M059J (cell line): ENCODE results near the gene PRKD2. TPM values are rescaled to one million over a fixed set of nuclear protein-coding genes. Genes with fewer than 3 reads are reported as not detected.
"Not testable (repeated sequence)": the region's sequence is repeated elsewhere in the genome, so short reads cannot be mapped to it uniquely, and the experiment has no call there.

Experiments used
- DNase-seq: peaks from one replicate; pipeline ENCODE4 v3.0.0-alpha.2; 2012; ENCODE audit warnings: low read depth
- total RNA-seq: library from RNA; depleted of rRNA; stranded (reverse); fragments of >200 nt; shearing (Covaris generic); gene quantifications from 2 replicates; pipeline ENCODE4 v1.2.3, GENCODE V29; 2014; rRNA removed

The PRKD2 gene
- 18.9 and 38.7 TPM in 2 replicates for total RNA-seq

DNA sequence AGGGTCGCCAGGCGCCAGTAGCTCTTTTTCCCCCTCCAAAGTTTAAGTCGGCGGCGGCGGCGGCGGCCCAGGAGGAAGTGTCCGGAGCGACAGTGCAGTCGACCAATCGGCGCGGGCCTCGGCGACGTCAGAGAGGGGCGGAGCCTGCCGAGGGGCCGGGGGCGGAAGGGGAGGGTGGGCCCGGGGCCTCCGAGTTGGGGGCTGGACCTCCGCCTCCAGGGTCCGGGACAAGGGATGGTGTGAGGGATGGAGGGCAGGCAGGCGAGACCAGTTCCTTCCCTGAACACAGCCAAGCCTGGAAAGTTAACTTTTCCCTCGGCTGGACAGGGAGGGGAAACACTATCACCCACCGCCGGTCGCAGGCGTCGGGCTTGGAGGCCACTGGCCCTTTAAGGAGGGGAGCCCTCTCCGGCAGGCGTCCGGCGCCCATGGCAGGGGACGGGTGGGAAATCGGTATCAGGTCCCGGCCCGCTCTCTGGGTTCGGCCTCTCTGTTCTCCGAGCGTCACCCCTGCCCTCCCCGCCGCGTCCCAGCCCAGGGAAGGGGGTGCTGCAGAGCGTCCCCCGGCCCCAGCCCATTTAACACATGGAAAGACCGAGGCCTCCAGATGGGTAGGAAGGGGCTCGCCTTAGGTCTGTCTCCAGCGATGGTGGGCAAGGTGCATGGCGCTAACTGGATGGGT, at the start of gene PRKD2:
Gene PRKD2 (minus strand): TSS at position 81 of the 682 bp plus-strand sequence. CDS start 744 bp downstream, outside the sequence.
- peak; percentile 75 for DNase-seq

DNA sequence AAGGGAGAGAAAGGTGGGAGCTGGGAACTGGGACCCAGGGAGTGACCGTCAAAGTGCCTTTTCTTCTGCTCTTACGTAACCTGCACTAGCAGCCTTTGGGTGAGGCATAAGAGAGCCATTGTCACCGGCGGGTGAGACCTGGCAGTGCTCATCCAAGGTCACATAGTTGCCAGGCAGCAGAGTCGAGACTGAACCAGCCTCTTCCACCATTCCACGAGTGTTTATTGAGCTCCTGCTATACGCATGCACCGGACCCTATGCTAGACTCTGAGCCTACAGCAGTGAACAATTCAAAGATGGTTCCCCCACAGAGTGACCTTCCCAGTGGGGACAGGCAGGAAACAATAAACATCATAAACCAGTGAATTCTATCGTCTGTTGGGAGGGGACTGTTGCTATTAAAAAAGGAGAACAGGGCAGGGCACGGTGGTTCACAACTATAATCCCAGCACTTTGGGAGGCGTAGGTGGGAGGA, 47.9 kb upstream of the PRKD2 start:
- DNase-seq: no peak

DNA sequence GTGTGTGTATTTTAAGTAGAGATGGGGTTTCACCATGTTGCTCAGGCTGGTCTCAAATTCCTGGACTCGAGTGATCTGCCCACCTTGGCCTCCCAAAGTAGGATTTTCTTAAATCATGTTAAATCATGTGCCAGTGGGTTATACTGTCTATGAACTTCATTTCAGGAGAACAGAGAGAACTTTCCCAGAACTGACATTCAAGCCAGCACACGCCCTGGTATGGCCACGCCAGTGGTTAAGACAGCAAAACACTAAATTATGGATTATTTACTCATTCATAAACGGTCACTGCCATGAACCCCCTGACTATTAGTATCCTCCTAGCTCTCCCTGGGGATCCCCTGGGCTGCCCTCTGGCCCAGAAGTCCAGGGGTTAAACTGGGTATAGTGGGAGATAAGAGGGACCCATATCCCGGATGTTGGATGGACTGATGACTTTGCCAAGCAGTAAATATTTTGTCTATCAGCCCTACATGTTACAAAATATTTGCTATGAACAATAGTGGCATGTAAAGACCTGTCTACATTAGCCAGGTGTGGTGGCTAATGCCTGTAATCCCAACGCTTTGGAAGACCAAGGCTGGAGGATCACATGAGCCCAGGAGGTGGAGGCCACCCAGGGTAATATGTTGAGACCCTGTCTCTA, 45.5 kb upstream of the PRKD2 start:
- DNase-seq: no peak

DNA sequence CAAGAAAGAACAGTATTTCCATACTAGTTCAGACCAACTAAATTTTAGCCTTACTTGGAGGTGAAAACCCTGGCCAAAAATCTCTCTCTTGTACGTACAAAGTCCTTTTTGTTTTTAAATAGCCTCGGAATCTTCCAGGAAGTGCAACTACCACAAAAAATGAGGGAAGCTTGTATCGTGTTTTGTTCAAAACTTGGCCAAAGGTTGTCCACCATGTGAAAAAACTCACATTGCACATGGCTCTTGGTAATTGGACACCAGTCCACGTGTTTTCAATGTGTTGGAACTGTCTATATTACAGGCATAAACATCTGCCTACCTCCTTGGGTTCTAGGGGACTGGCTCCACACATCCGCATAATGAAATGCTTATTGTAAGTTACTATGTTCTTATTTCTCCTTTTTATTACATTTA, 44.5 kb upstream of the PRKD2 start:
- no peak for DNase-seq

DNA sequence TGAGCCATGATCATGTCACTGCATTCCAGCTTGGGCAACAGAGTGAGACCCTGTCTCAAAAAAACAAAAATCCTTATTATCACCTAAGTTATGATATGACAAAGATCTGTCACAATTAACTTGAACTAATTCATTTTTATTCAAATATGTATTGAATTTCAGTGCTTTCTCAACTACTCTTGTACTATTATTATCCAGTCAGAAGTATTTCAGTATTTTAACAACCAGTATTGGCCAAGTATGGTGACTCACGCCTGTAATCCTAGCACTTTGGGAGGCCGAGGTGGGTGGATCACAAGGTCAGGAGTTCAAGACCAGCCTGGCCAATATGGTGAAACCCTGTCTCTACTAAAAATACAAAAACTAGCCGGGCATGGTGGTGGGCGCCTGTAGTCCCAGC, 44.0 kb upstream of the PRKD2 start:
- not testable (repeated sequence) for DNase-seq

DNA sequence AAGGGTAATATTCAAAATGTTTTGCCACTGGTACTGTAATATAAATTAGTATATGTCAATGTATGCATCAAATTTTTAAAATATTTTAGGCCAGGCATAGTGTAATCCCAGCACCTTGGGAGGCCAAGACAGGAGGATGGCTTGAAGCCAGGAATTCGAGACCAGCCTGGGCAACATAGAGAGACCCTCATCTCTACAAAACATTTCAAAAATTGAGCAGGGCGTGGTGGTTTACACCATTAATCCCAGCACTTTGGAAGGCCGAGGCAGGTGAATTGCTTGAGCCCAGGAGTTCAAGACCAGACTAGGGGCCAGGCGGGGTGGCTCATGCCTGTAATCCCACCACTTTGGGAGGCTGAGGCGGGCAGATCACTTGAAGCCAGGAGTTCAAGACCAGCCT, 43.4 kb upstream of the PRKD2 start:
- no peak for DNase-seq

DNA sequence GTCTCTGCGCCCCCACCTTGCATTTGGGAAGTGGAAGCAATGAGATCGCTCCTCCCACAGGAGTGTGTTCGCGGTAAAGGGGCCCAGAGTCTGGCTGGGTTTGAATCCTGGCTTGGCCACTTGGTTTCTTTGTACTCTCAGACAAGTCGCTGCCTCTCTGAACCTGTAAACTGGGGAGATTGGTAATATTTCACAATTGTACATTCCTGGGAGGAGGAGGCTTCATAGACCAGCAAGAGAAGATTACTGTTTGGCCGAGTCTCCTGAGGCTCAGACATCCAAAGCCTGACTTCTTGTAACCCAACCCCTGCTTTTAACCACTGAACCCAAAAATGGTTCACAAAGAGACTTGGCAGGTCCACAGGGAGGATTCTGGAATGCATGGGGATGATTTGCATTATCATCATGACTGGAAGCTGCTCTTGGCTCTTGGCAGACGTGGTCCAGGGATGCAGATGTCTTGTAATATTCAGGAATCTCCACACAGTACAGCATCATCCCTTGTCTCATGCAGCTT, 43.0 kb upstream of the PRKD2 start:
- DNase-seq: no peak

DNA sequence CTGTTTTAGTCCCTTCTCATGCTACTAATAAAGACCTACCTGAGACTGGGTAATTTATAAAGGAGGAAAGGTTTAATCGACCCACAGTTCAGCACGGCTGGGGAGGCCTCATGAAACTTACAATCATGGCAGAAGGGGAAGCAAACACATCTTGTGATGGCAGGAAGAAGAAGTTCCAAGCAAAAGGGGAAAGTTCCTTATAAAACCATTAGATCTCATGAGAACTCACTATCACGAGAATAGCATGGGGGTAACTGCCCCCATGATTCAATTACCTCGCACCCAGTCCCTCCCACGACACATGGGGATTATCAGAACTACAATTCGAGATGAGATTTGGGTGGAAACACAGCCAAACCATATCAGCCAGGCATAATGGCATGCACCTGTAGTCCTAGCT, 42.3 kb upstream of the PRKD2 start:
- no peak for DNase-seq

DNA sequence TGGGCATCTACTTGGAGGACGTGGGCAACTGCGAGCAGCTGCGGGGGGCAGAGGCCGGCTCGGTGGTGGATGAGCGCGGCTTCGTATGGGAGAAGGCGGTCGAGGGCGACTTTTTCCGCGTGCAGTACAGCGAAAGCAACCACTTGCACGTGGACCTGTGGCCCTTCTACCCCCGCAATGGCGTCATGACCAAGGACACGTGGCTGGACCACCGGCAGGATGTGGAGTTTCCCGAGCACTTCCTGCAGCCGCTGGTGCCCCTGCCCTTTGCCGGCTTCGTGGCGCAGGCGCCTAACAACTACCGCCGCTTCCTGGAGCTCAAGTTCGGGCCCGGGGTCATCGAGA, 39.6 kb upstream of the PRKD2 start:
- no peak for DNase-seq

DNA sequence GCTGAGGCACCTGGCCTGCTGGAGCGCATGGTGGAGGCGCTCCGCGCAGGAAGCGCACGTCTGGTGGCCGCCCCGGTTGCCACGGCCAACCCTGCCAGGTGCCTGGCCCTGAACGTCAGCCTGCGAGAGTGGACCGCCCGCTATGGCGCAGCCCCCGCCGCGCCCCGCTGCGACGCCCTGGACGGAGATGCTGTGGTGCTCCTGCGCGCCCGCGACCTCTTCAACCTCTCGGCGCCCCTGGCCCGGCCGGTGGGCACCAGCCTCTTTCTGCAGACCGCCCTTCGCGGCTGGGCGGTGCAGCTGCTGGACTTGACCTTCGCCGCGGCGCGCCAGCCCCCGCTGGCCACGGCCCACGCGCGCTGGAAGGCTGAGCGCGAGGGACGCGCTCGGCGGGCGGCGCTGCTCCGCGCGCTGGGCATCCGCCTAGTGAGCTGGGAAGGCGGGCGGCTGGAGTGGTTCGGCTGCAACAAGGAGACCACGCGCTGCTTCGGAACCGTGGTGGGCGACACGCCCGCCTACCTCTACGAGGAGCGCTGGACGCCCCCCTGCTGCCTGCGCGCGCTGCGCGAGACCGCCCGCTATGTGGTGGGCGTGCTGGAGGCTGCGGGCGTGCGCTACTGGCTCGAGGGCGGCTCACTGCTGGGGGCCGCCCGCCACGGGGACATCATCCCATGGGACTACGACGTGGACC, 39.1 kb upstream of the PRKD2 start:
- DNase-seq: no peak

DNA sequence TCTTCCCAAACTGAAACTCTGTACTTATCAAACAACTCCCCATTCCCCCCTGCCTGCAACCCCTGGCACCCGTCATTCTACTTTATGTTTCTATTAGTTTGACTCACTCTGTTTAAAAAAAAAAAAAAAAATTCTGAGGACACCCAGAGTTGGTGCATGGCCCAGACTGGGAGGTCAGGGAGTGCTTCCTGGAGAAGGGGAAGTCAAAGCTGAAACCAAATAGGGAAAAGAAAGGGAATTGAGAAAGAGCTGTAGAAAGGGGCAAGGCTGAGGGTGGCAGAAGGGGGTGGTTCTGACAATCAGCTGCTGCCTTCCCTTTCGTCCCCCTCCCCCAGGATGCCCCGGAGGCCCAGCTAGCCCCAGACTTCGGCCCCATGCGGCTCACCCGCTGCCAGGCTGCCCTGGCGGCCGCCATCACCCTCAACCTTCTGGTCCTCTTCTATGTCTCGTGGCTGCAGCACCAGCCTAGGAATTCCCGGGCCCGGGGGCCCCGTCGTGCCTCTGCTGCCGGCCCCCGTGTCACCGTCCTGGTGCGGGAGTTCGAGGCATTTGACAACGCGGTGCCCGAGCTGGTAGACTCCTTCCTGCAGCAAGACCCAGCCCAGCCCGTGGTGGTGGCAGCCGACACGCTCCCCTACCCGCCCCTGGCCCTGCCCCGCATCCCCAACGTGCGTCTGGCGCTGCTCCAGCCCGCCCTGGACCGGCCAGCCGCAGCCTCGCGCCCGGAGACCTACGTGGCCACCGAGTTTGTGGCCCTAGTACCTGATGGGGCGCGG, 38.4 kb upstream of the PRKD2 start:
- DNase-seq: peak; percentile 60

DNA sequence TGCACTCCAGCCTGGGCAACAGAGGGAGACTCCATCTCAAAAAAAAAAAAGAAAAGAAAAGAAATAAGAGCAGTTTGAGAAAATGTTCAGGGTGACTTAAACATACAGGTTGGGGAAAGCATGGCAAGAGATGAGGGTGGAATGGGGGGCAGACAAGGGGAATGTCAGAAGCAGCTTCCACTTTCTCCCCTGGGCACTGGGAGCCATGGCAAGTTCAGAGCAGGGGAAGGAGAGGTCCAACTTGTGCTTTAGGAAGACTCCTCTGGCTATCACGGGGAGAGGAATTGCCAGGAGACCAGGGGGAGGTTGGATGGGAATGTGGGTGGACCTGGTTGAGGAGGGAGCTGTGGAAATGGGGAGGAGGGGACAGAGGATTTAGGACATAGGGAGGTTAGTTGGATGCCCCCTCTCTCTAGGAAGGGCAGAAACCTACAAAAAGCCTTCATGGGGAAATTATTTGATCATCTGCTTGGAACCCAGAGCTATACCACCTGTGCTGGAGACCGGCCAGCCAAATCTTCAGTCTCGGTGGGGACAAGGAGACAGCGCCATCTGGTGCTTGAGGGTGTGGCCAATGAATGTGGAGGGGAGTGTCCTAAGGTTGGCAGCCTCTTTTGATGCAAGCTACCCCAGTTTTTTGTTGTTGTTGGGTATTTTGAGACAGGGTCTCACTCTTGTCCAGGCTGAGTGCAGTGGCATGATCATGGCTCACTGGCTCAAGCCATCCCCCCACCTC, 36.7 kb upstream of the PRKD2 start:
- DNase-seq: no peak

DNA sequence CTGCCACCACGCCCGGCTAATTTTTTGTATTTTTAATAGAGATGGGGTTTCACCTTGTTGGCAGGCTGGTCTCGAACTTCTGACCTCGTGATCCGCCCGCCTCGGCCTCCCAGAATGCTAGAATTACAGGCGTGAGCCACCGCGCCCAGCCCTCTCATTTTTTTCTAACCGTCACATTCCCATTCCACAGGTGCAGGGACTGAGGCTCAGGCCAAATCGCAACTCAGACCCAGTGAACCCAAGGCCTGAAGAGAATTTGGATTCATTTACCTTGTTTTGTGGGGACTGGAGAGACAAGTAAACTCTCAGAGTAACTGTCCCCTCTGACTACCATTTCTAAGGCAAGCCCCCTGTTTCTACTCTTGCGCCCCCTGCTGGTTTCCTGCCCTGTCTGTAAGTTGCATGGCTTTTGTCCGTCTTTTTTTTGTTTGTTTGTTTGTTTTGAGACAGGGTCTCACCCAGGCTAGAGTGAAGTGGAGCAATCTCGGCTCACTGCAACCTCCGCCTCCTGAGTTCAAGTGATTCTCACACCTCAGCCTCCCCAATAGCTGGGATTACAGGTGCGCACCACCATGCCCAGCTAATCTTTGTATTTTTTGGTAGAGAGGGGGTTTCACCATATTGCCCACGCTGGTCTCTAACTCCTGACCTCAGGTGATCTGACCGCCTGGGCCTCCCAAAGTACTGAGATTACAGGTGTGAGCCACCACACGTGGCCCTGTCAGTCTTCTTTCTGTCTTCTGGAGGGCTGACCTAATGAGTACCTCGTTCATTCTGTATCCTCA, 31.6 kb upstream of the PRKD2 start:
- peak; percentile 50 for DNase-seq

DNA sequence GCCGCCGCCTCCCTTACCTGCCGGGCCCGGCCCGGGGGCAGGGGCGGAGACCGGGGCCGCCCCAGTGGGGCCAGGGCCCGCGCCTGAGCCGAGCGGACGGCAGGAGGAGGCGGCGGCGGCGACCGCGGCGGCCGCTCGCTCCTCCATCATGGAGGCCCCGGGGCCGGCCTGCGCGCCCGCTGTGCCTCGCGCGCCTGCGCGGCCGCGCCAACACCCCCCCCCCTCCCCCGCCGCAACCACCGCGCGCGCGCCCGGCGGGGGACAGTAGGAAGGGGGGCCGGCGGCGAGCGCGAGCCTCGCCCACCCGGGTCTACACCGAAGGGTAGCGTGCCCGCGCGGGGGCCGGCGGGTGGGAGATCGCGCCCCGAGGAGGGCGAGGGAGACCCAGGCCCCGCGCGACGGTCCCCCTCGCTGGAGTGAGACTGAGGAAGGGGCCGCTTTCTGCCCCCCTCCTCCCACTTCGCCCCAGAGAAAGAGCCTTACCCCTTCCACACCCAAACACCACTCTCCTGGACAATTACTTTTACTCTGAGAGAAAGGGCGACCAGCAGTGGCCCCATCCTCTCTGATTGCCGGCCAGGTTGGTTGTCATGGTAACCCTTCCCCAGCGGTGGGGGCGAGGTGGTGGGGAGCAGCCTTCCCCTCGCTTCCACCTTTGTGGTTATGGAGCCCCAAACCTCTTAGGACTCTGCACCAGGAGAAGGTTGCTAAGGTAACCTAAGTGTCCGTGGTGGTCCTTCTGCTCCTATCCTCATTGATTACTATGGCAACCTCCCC, 29.6 kb upstream of the PRKD2 start, which contains the start of gene STRN4:
Gene STRN4 (minus strand): TSS at position 170 of the 777 bp plus-strand sequence. CDS start 20 bp downstream, at position 150.
- DNase-seq: peak; percentile 44

DNA sequence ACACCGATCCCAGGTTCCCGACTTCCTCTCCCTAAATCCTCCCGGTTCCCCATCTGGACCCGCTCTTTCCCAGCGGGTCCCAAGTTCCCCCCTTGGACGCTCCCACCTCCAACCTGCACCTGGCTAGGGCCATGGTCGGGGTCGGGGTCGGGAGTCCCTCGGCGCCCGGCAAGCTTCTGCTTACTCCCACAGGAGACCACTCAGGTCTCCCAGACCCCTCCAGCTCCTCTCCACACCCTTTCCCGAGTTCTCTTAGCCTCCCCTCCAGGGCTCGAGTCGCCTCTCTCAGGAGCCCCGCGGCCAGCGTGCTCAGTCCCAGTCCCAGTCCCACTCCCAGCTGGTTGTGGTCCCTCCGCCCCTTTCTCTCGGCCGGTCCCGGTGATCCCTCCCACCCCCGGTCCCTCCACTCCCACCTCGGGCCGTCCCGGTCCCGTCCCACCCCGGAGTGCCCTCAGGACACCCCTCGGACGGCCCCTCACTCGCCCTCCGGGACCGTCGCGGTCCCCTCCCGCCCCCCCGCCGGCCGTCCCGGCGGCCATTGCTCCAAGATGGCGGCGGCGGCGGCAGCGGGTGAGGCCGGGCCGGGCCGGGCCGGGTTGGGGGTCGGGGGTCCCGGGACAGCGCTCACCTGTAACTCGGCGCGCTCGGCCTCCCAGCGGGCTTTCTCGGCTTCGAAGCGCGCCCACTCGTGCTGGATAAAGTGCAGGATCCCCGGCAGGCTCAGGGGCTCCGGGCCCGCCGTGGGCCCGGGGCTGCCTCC, 28.8 kb upstream of the PRKD2 start, which contains the start of gene FKRP:
Gene FKRP (plus strand): TSS at position 537 of the 760 bp plus-strand sequence. CDS start 9,394 bp downstream, outside the sequence.
- peak; percentile 20 for DNase-seq

DNA sequence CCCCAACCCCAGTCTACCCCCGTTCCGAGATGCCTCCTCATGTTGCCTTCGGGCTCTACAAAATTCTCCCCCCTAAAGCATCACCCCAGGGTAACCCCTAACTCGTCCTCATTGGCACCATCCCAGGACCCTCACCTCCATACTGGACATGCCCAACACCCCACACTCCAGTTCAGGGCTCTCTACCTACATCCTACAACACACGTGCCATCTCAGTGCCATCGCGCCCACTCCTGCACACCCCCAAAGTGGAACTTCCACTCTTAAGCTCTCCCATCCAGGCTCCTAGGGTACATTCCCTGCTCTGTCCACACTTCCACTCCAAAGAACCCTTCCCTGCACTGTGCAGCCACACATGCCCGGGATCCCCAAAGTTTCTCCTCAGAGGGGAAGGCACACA, 28.1 kb upstream of the PRKD2 start:
- DNase-seq: no peak

DNA sequence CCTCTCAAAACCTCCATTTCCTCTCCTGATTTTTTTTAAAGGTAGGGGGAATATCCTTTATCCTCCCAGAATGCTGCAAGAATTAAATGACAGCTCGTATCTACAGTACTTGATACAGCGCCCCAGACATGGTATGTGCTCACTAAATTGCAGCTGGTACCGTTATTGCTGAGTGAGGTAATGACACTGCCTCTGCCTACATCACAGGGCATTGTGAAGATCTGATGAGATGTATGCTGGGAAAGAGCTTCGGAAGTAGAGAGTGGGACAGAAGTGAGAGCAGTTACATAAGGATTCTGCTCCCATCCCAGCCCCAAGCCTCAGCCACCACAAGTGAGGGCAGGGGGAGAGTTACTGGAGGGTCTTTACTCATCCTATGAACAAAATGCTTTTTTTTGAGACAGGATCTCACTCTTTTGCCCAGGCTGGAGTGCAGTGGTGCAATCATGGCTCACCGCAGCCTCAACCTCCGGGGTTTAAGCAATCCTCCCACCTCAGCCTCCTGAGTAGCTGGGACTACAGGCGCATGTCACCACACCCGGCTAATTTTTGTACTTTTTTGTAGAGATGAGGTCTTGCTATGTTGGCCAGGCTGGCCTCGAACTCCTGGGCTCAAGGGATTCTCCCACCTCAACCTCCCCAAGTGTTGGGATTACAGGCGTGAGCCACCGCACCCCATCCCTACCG, 27.2 kb upstream of the PRKD2 start:
- no peak for DNase-seq

DNA sequence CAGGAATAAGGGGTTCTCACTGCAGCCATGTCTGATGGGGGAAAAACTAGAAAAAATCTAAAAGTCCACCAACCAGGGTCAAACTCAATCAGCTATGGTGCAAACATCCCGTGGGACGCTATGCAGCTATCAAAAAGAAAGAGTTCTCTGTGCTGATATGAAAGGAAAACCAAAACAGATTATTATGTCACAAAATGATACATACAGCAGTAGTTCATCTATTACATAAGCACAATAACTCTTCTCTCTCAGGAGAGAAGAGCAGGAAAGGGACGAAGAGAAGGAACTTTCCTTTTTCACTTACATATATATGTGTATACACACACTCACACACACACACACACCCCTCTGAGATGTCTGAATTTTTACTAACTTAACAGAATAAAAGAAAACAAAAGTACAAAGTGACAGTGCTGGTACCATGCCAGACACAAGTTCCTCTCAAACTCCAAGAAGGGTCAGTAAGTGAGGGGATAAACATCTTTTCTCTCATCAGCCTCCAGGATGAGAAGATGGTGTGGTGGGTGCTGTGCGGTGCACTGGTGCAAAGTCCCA, 26.1 kb upstream of the PRKD2 start:
- DNase-seq: no peak
